K562 (cell line): ENCODE results near the gene CTU1. TPM values are rescaled to one million over a fixed set of nuclear protein-coding genes. Genes with fewer than 3 reads are reported as not detected.
A peak's percentile ranks its signal among the peaks of the same experiment; 100 is the strongest.

Source experiments
- ARID2 ChIP-seq: fragments of 450-650 bp; IDR thresholded peaks from 2 replicates; pipeline ENCODE4 v1.6.1; 2017; ENCODE audit warnings: antibody characterized with exemption, mild to moderate bottlenecking
- BHLHE40 ChIP-seq: IDR thresholded peaks from 2 replicates; pipeline ENCODE4 v1.6.1; 2011; ENCODE audit warnings: low read length, improper control_type of control experiment
- E4F1 ChIP-seq: fragments of 250-450 bp; sonication (Bioruptor Pico); IDR thresholded peaks from 2 replicates; pipeline ENCODE4 v1.5.0; 2021; ENCODE audit warnings: mild to moderate bottlenecking, borderline replicate concordance
- ELF4 ChIP-seq: fragments of 450-650 bp; formaldehyde crosslinking; IDR thresholded peaks from 2 replicates; pipeline ENCODE4 v1.4.0; 2022; ENCODE audit warnings: missing genetic modification characterization
- JUND ChIP-seq, 2 experiments: IDR thresholded peaks; 2 replicates in 1 of 2; 3 replicates in 1 of 2; pipeline ENCODE4 v1.6.1; 2011; ENCODE audit warnings: borderline replicate concordance in 2 of 2, low read depth in 2 of 2, low read length in 2 of 2, improper control_type of control experiment in 1 of 2, missing biosample characterization in 1 of 2, missing genetic modification characterization in 1 of 2, missing genetic modification reagents in 1 of 2
- LEF1 ChIP-seq: fragments of 450-650 bp; IDR thresholded peaks from 2 replicates; pipeline ENCODE4 v1.6.1; 2016; ENCODE audit warnings: mild to moderate bottlenecking
- MLX ChIP-seq, 2 experiments: fragments of 450-650 bp in 1 of 2; sonication (generic) in 1 of 2; formaldehyde crosslinking; conservative IDR thresholded peaks; 2 replicates each; pipeline versions ENCODE4 v1.4.0 to v1.8.1; 2020 to 2022; ENCODE audit warnings: mild to moderate bottlenecking in 1 of 2, missing genetic modification reagents in 1 of 2
- NCOA1 ChIP-seq: fragments of 450-650 bp; IDR thresholded peaks from 2 replicates; pipeline ENCODE4 v1.6.1; 2016; ENCODE audit warnings: low read depth
- REST ChIP-seq, 2 experiments: fragments of 450-650 bp; formaldehyde crosslinking in 1 of 2; IDR thresholded peaks; 2 replicates each; pipeline versions ENCODE4 v1.4.0 to v1.6.1; 2014 to 2020; ENCODE audit warnings: mild to moderate bottlenecking in 2 of 2, borderline replicate concordance in 1 of 2, low read depth in 1 of 2
- SLC30A9 ChIP-seq: fragments of 250-450 bp; sonication (Bioruptor Pico); IDR thresholded peaks from 2 replicates; pipeline ENCODE4 v1.8.0; 2022; ENCODE audit warnings: mild to moderate bottlenecking, moderate library complexity
- ZBTB12 ChIP-seq: fragments of 250-450 bp; sonication (Bioruptor Pico); IDR thresholded peaks from 2 replicates; pipeline ENCODE4 v1.4.0; 2020
- ZNF124 ChIP-seq: sonication (generic); formaldehyde crosslinking; IDR thresholded peaks from 2 replicates; pipeline ENCODE4 v1.8.1; 2022; ENCODE audit warnings: missing genetic modification reagents
- ZNF212 ChIP-seq: fragments of 450-650 bp; formaldehyde crosslinking; IDR thresholded peaks from 2 replicates; pipeline ENCODE4 v1.4.0; 2020; ENCODE audit warnings: mild to moderate bottlenecking
- polyA plus RNA-seq, 8 experiments: library from polyadenylated mRNA; depleted of rRNA in 4 of 8; stranded (reverse) in 5 of 8; unstranded in 3 of 8; fragments of >200 nt; fragmentation: Nextera tagmentation in 2 of 8; fragmentation: Illumina TruSeq in 1 of 8; extraction: Ambion mirVana in 2 of 8; extraction: Trizol in 1 of 8; gene quantifications; 2 replicates each; pipeline versions ENCODE4 v1.2.1 to v1.2.3, GENCODE V29; 2011 to 2014; ENCODE audit warnings: inconsistent platforms in 1 of 8, missing spikeins in 1 of 8
- total RNA-seq, 7 experiments: library from RNA; depleted of rRNA in 6 of 7; stranded (reverse); fragments of >200 nt in 6 of 7; fragmentation: Illumina TruSeq in 2 of 7; extraction: Trizol in 2 of 7; gene quantifications; 2 replicates each; pipeline versions ENCODE4 v1.2.1 to v1.2.3, GENCODE V29; 2011 to 2021; ENCODE audit warnings: low replicate concordance in 1 of 7

Gene CTU1
- total and polyA plus RNA-seq, 9 of the 15 experiments (the other 6 are each of a cell fraction or from before 2014, with no cell fraction given), result 0.03 to 18.4 (median 2.3) TPM; not detected in 1

GRCh38 chr19:51094696-51095279 is 13.4 kb downstream of the CTU1 start (continued):
- TF ChIP-seq REST (IDR thresholded peaks at IDR 0.05; ENCODE audit: borderline replicate concordance) (peak; percentile 65), REST (CRISPR knock-in tag; IDR thresholded peaks at IDR 0.05; ENCODE audit: low read depth) (no peak), SLC30A9 (CRISPR knock-in tag) (no peak), ELF4 (no peak), ZNF124 (CRISPR knock-in tag) (no peak), ZNF212 (no peak), NCOA1 (no peak), E4F1 (CRISPR knock-in tag) (no peak), JUND (IDR thresholded peaks at IDR 0.05; ENCODE audit: borderline replicate concordance, low read depth, low read length) (0 out of 2 replicates have a peak, but pooled peaks have one; percentile 17), JUND (tag; IDR thresholded peaks at IDR 0.05; ENCODE audit: borderline replicate concordance, low read depth, low read length) (no peak), ARID2 (0 out of 2 replicates have a peak, but pooled peaks have one; percentile 54), MLX (CRISPR knock-in tag; conservative IDR thresholded peaks at IDR 0.05) (no peak), BHLHE40 (no peak), LEF1 (0 out of 2 replicates have a peak, but pooled peaks have one; percentile 37), ZBTB12 (no peak)
